Gastroesophageal sphincter (tissue), 4 donors: ENCODE measurements around the gene MYOT. TPM values are rescaled to one million over a fixed set of nuclear protein-coding genes. Genes with fewer than 3 reads are reported as not detected.

Experiments used
- ATAC-seq: fragments of 150-250 bp; one replicate; pipeline ENCODE4 v1.9.1; 2016; ENCODE audit warnings: mild to moderate bottlenecking, moderate library complexity
- H3K27ac ChIP-seq, 4 donors: fragments of 200-600 bp; sonication (generic) in 3 of 4; 1 replicate in 3 of 4; 2 replicates in 1 of 4; pipeline ENCODE4 v1.5.1; 2016 to 2019
- H3K27me3 ChIP-seq: fragments of 200-600 bp; sonication (generic); one replicate; pipeline ENCODE4 v1.5.1; 2019
- H3K36me3 ChIP-seq, 2 donors: fragments of 200-600 bp; sonication (generic); one replicate each; pipeline ENCODE4 v1.5.1; 2019; ENCODE audit warnings: control low read depth in 1 of 2
- H3K4me1 ChIP-seq, 3 donors: fragments of 200-600 bp; sonication (generic); 1 replicate in 2 of 3; 2 replicates in 1 of 3; pipeline ENCODE4 v1.5.1; 2016 to 2019; ENCODE audit warnings: control low read depth in 2 of 3
- H3K4me3 ChIP-seq, 2 donors: fragments of 200-600 bp; sonication (generic); one replicate each; pipeline ENCODE4 v1.5.1; 2019; ENCODE audit warnings: mild to moderate bottlenecking in 1 of 2, moderate library complexity in 1 of 2
- H3K9me3 ChIP-seq, 3 donors: fragments of 200-600 bp; sonication (generic); one replicate each; pipeline ENCODE4 v1.5.1; 2017 to 2019; ENCODE audit warnings: control low read depth in 2 of 3
- EP300 ChIP-seq: sonication (generic); formaldehyde crosslinking; IDR thresholded peaks from one replicate; pipeline ENCODE4 v1.6.1; 2017; ENCODE audit warnings: antibody characterized with exemption, mild to moderate bottlenecking
- POLR2A ChIP-seq, 2 donors: fragments of 450-650 bp; IDR thresholded peaks; one replicate each; pipeline ENCODE4 v1.6.1; 2017; ENCODE audit warnings: antibody characterized with exemption in 2 of 2, mild to moderate bottlenecking in 2 of 2, moderate library complexity in 1 of 2
- POLR2AphosphoS5 ChIP-seq: sonication (generic); formaldehyde crosslinking; IDR thresholded peaks from one replicate; pipeline ENCODE4 v1.6.1; 2017; ENCODE audit warnings: antibody characterized with exemption
- WGBS, 2 donors: methylation state at CpG; one replicate each; pipeline ENCODE4 v1.1.5; 2018; ENCODE audit warnings: low coverage in 1 of 2; 5-methylcytosine and 5-hydroxymethylcytosine counted together
- total RNA-seq, 4 donors: library from RNA; depleted of rRNA; stranded (reverse); fragments of >200 nt; gene quantifications; one replicate each; pipeline ENCODE4 v1.1.0, GENCODE V29; 2016
- TF ChIP-seq, protein P1 (sequence below), 4 experiments: fragments of 200-600 bp in 2 of 4; fragments of 450-650 bp in 2 of 4; sonication (generic) in 1 of 4; IDR thresholded peaks; one replicate each; pipeline ENCODE4 v1.5.1; 2017 to 2019; ENCODE audit warnings: antibody characterized with exemption in 4 of 4, mild to moderate bottlenecking in 2 of 4, moderate library complexity in 2 of 4

MYOT gene
- total RNA-seq, 4 donors from 2014 or later, result 16.6 to 38.9 (median 32.8) TPM

DNA sequence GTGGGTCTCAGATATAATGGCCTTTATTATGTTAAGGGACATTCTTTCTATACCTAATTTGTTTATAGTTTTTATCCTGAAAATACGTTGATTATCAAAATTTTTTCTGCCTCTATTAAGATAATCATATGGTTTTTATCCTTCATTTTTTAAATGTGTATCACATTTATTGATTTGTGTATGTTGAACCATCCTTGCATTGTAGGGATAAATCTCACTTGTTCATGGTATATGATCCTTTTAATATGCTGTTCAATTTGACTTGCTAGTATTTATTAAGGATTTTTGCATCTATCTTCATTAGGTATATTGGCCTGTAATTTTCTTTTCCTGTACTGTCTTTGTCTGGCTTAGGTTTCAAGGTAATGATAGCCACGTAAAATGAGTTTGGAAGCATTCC, 47.1 kb downstream of the MYOT start:
- TF ChIP-seq, protein P1, sequence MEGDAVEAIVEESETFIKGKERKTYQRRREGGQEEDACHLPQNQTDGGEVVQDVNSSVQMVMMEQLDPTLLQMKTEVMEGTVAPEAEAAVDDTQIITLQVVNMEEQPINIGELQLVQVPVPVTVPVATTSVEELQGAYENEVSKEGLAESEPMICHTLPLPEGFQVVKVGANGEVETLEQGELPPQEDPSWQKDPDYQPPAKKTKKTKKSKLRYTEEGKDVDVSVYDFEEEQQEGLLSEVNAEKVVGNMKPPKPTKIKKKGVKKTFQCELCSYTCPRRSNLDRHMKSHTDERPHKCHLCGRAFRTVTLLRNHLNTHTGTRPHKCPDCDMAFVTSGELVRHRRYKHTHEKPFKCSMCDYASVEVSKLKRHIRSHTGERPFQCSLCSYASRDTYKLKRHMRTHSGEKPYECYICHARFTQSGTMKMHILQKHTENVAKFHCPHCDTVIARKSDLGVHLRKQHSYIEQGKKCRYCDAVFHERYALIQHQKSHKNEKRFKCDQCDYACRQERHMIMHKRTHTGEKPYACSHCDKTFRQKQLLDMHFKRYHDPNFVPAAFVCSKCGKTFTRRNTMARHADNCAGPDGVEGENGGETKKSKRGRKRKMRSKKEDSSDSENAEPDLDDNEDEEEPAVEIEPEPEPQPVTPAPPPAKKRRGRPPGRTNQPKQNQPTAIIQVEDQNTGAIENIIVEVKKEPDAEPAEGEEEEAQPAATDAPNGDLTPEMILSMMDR (IDR thresholded peaks at IDR 0.05), result no peak
- TF ChIP-seq POLR2A (IDR thresholded peaks at IDR 0.05) (no peak), EP300 (no peak), POLR2AphosphoS5 (no peak)
- Histone ChIP-seq H3K4me3 (no peak overlapping the region), H3K27ac (no peak overlapping the region), H3K9me3 (peaks cover 0 to 12% (median 0%) of the 10 kb centered on the region in 3 donors), H3K4me1 (no peaks in the 10 kb centered on the region), H3K27me3 (no peaks in the 10 kb centered on the region), H3K36me3 (no peaks in the 10 kb centered on the region)
- WGBS, 2 donors, result 79 to 94% methylated on average over 2 of the region's 2 CpGs
- no peak for ATAC-seq

DNA sequence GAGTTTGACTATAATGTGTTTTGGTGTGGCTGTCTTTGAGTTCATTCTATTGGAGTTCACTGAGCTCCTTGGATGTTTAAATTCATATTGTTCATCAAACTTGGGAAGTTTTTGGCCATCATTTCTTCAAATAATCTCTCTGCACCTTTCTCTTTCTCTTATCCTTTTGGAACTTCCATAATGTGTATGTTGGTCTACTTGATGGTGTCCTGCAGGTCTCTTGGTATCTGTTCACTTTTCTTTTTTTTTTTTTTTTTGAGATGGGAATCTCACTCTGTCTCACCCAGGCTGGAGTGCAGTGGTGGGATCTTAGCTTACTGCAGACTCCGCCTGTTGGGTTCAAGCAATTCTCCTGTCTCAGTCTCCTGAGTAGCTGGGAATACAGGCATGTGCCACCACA, 49.3 kb downstream of the MYOT start:
- no peak for ATAC-seq
- Histone ChIP-seq H3K36me3 (no peaks in the 10 kb centered on the region), H3K9me3 (peaks cover 0 to 12% (median 0%) of the 10 kb centered on the region in 3 donors), H3K4me1 (no peaks in the 10 kb centered on the region), H3K27me3 (no peaks in the 10 kb centered on the region), H3K27ac (no peak overlapping the region), H3K4me3 (no peak overlapping the region)
- TF ChIP-seq EP300 (no peak), POLR2AphosphoS5 (no peak), POLR2A (IDR thresholded peaks at IDR 0.05) (no peak)
- TF ChIP-seq, protein P1 (IDR thresholded peaks at IDR 0.05), result no peak
- WGBS, 2 donors, result 100% methylated on average over 1 of the region's 1 CpG; no CpG with 5 or more reads in 1 of the 2 donors

DNA sequence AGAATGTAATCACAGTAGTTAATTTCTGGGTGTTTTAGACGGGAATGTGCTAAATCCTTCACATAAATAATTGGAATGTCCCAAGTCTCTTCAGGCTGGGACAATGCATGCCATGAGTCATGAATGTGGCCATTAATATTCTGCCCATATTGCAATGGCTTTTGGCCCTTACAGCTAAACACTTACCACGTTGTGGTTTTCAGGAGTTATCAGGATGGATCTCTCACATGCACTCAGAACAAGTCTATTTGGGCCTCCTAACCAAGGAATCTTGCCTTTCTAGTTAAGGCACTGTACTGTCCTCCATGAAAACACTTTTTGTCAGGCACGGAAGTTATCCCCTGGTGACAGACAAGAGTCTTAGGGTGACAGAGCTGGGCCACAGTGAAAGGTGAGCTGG, 54.3 kb downstream of the MYOT start:
- no peaks in the 10 kb centered on the region for H3K27me3 ChIP-seq
- peaks cover 0 to 4% of the 10 kb centered on the region in 2 donors for H3K36me3 ChIP-seq
- H3K9me3 ChIP-seq, result no peaks in the 10 kb centered on the region
- no peak overlapping the region for H3K4me3 ChIP-seq
- no peak for ATAC-seq
- H3K27ac ChIP-seq, result no peak overlapping the region
- WGBS, 2 donors, result 41 to 55% methylated on average over 2 to 3 of the region's 3 CpGs
- H3K4me1 ChIP-seq, result peaks cover 0 to 9% (median 2%) of the 10 kb centered on the region in 3 donors
- no peak for TF ChIP-seq EP300

DNA sequence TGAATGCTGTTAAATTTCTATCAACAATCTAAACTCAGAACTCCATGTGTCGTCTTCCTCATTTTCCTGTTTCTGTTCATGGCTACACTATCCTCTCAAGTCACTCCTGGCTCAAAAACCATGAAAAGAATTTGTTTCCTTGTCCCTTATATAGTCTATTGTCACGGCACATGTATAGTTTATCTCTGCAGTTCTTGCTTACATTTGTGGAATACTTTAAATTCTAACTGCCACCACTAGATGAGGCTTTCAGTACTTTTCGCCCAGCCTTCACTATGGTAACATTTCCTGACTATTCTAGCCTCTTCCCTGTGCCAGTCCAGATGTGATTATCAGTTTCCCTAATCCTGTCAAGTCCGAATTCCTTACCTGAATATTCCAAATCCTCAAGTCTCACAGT, 56.2 kb downstream of the MYOT start:
- peak; percentile 48 for ATAC-seq
- TF ChIP-seq, protein P1 (IDR thresholded peaks at IDR 0.05), result peak in 2 of 4 experiments; percentile 45 to 55
- no peak for TF ChIP-seq EP300
- H3K36me3 ChIP-seq, result peaks cover 0 to 16% of the 10 kb centered on the region in 2 donors
- 14 to 20% methylated on average over 4 of the region's 4 CpGs for WGBS, 2 donors
- H3K27me3 ChIP-seq, result no peaks in the 10 kb centered on the region
- H3K9me3 ChIP-seq, result no peaks in the 10 kb centered on the region
- peak overlapping the region in 3 of 4 donors; percentile 16 to 49 (median 26) for H3K27ac ChIP-seq
- H3K4me1 ChIP-seq, result peaks cover 0 to 9% (median 2%) of the 10 kb centered on the region in 3 donors
- no peak overlapping the region for H3K4me3 ChIP-seq

DNA sequence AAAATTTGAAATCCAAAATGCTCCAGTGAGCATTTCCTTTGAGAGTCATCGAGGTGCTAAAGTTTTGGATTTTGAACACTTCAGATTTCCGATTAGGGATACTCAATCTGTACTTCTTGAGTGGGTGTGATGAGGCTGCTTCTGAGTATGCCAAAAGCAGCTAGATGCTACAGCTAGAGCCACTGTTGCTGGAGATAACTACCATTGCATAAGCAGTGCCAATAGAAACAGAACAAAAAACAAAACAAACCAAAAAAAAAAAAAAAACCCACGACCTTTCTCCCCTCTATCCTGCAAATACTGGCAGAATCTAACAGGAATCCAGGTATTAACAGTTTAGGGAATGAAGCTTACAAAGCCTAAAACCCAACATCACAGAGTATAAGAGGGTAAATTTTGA, 65.1 kb downstream of the MYOT start:
- peaks cover 12 to 19% (median 15%) of the 10 kb centered on the region in 3 donors for H3K4me1 ChIP-seq
- no peaks in the 10 kb centered on the region for H3K9me3 ChIP-seq
- WGBS, 2 donors, result 40 to 53% methylated on average over 1 to 3 of the region's 3 CpGs
- no peak for ATAC-seq
- no peak overlapping the region for H3K4me3 ChIP-seq
- H3K36me3 ChIP-seq, result peaks cover 0 to 25% of the 10 kb centered on the region in 2 donors
- no peaks in the 10 kb centered on the region for H3K27me3 ChIP-seq
- TF ChIP-seq, protein P1 (IDR thresholded peaks at IDR 0.05), result no peak
- TF ChIP-seq EP300 (no peak), POLR2AphosphoS5 (no peak), POLR2A (IDR thresholded peaks at IDR 0.05) (no peak)
- peak overlapping the region; percentile 29 to 59 (median 37) for H3K27ac ChIP-seq
